ENCODE measurements around the gene ST3GAL5. TPM values are rescaled to one million over a fixed set of nuclear protein-coding genes. Genes with fewer than 3 reads are reported as not detected.

ST3GAL5 gene
- total and polyA plus RNA-seq, 8 donors: 4.1 to 84.2 (median 11.8) TPM

- H3K27me3 ChIP-seq: no peaks in the 10 kb centered on the region
- no peaks in the 10 kb centered on the region for H3K36me3 ChIP-seq
- no peak overlapping the region for H3K27ac ChIP-seq
- H3K4me1 ChIP-seq: peaks cover 13 to 32% (median 17%) of the 10 kb centered on the region in 4 donors
- no peaks in the 10 kb centered on the region for H3K9me3 ChIP-seq
- 62 to 74% (median 69%) methylated on average over 9 of the region's 9 CpGs for WGBS, 5 donors
- TF ChIP-seq CTCF (IDR thresholded peaks at IDR 0.05) (no peak), POLR2AphosphoS5 (IDR thresholded peaks at IDR 0.05) (no peak), EP300 (IDR thresholded peaks at IDR 0.05) (no peak), POLR2A (IDR thresholded peaks at IDR 0.05) (no peak)
- H3K4me3 ChIP-seq: no peak overlapping the region
- DNase-seq: no peak
- intact Hi-C loops (cut with DNase I; ENCODE audit: low total_unique reads): no loop called here
Measured at GRCh38 chr2:85893428-85894258, 4.9 kb upstream of the ST3GAL5 start.

- intact Hi-C loops (cut with DNase I; ENCODE audit: low total_unique reads): no loop called here
- 82 to 92% (median 89%) methylated on average over 5 of the region's 5 CpGs for WGBS, 5 donors
- Histone ChIP-seq H3K9me3 (no peaks in the 10 kb centered on the region), H3K4me3 (no peak overlapping the region), H3K36me3 (no peaks in the 10 kb centered on the region), H3K27me3 (no peaks in the 10 kb centered on the region), H3K27ac (no peak overlapping the region), H3K4me1 (peaks cover 22 to 43% (median 25%) of the 10 kb centered on the region in 4 donors)
- no peak for DNase-seq
- no peak for TF ChIP-seq POLR2A (IDR thresholded peaks at IDR 0.05)
- no peak for TF ChIP-seq POLR2AphosphoS5 (IDR thresholded peaks at IDR 0.05)
Measured at GRCh38 chr2:85892216-85892944, 3.6 kb upstream of the ST3GAL5 start.

- Histone ChIP-seq H3K36me3 (no peaks in the 10 kb centered on the region), H3K4me3 (peak overlapping the region in 2 of 4 donors; percentile 87 to 88), H3K27me3 (no peaks in the 10 kb centered on the region), H3K27ac (peak overlapping the region in 3 of 5 donors; percentile 90 to 94 (median 91)), H3K9me3 (no peaks in the 10 kb centered on the region), H3K4me1 (peaks cover 32 to 60% (median 42%) of the 10 kb centered on the region in 4 donors)
- 85 to 93% (median 89%) methylated on average over 5 of the region's 5 CpGs for WGBS, 5 donors
- no peak for DNase-seq
- intact Hi-C loops (cut with DNase I; ENCODE audit: low total_unique reads): no loop called here
- TF ChIP-seq CTCF (IDR thresholded peaks at IDR 0.05) (no peak), POLR2A (IDR thresholded peaks at IDR 0.05) (no peak), POLR2AphosphoS5 (IDR thresholded peaks at IDR 0.05) (no peak), EP300 (IDR thresholded peaks at IDR 0.05) (no peak)
Measured at GRCh38 chr2:85890522-85891176, 1.9 kb upstream of the ST3GAL5 start.

- no peak for DNase-seq
- Histone ChIP-seq H3K27me3 (no peaks in the 10 kb centered on the region), H3K27ac (peak overlapping the region; percentile 47 to 94 (median 90)), H3K36me3 (no peaks in the 10 kb centered on the region), H3K4me1 (peaks cover 32 to 67% (median 46%) of the 10 kb centered on the region in 4 donors), H3K9me3 (no peaks in the 10 kb centered on the region), H3K4me3 (peak overlapping the region; percentile 82 to 89 (median 88))
- TF ChIP-seq POLR2A (IDR thresholded peaks at IDR 0.05) (no peak), POLR2AphosphoS5 (IDR thresholded peaks at IDR 0.05) (no peak), CTCF (IDR thresholded peaks at IDR 0.05) (no peak), EP300 (IDR thresholded peaks at IDR 0.05) (no peak)
- 13 to 25% (median 16%) methylated on average over 21 to 22 of the region's 22 CpGs for WGBS, 5 donors
- intact Hi-C loops (cut with DNase I; ENCODE audit: low total_unique reads): loop anchor here (5.0 to 10.0 kb wide), 2 partner anchors 145 to 188 kb away; no protein-coding TSS in a partner anchor
Measured at GRCh38 chr2:85889627-85890281, 964 bp upstream of the ST3GAL5 start.
